AG10803 (cell line): ENCODE results near the gene PHACTR1.

Source experiments
- DNase-seq: peaks from one replicate; pipeline ENCODE4 v3.0.0; 2010; ENCODE audit warnings: low read depth
- H3K4me3 ChIP-seq: 2 replicates; pipeline ENCODE4 v1.5.1; 2011; ENCODE audit warnings: mild to moderate bottlenecking, low read length, control low read depth
- CTCF ChIP-seq: conservative IDR thresholded peaks from 2 replicates; pipeline ENCODE4 v1.5.1; 2011; ENCODE audit warnings: mild to moderate bottlenecking, low read length, control low read depth, inconsistent platforms

PHACTR1 gene

GRCh38 chr6:13272131-13273046 is 555.8 kb downstream of the PHACTR1 start:
- H3K4me3 ChIP-seq: no peak overlapping the region
- no peak for TF ChIP-seq CTCF
- no peak for DNase-seq

GRCh38 chr6:13273202-13273930 is 556.8 kb downstream of the PHACTR1 start:
- no peak overlapping the region for H3K4me3 ChIP-seq
- DNase-seq: peak; percentile 27
- TF ChIP-seq CTCF: no peak

GRCh38 chr6:13273931-13274706 is 557.6 kb downstream of the PHACTR1 start:
- no peak for TF ChIP-seq CTCF
- H3K4me3 ChIP-seq: no peak overlapping the region
- DNase-seq: no peak

GRCh38 chr6:13274707-13275434 is 558.3 kb downstream of the PHACTR1 start:
- no peak for TF ChIP-seq CTCF
- no peak for DNase-seq

GRCh38 chr6:13275435-13275989 is 558.9 kb downstream of the PHACTR1 start:
- H3K4me3 ChIP-seq: no peak overlapping the region
- no peak for TF ChIP-seq CTCF
- DNase-seq: no peak

More at GRCh38 chr6:13274707-13275434, 558.3 kb downstream of the PHACTR1 start:
- no peak overlapping the region for H3K4me3 ChIP-seq

- no peak for DNase-seq
- no peak overlapping the region for H3K4me3 ChIP-seq
- TF ChIP-seq CTCF: no peak
These were observed 560.7 kb downstream of the PHACTR1 start for GRCh38 chr6:13277231-13277630.
